H1 (cell line): ENCODE data around the gene FN3KRP. TPM values are rescaled to one million over a fixed set of nuclear protein-coding genes. Genes with fewer than 3 reads are reported as not detected.

Source experiments
- CTCF ChIA-PET: fragments of 300-600 bp; sonication (Branson Sonifier 250); formaldehyde crosslinking; loops from one replicate; lab custom pipeline; 2021; ENCODE audit not compliant: partially characterized antibody; lab: Charles Lee
- POLR2A ChIA-PET: fragments of 300-600 bp; sonication (Branson Sonifier 250); formaldehyde crosslinking; loops from one replicate; lab custom pipeline; 2021; ENCODE audit warnings: inconsistent platforms; ENCODE audit not compliant: partially characterized antibody; lab: Charles Lee
- DNase-seq, 2 experiments: peaks; one replicate each; pipeline versions ENCODE4 v3.0.0 to v3.0.0-alpha.2; 2010 to 2022; ENCODE audit warnings: low spot score in 2 of 2, low read depth in 1 of 2, mixed read lengths in 1 of 2
- FAIRE-seq: peaks from 2 replicates; lab custom pipeline; 2011; peaks lifted over from hg19 to GRCh38; lab: Jason Lieb, UNC
- H2AFZ ChIP-seq: 2 replicates; pipeline ENCODE4 v1.8.1; 2012; ENCODE audit warnings: low read length, inconsistent platforms
- H2AK5ac ChIP-seq: 2 replicates; pipeline ENCODE4 v1.6.1; 2013; ENCODE audit warnings: low read depth, low read length
- H2BK120ac ChIP-seq: replicated peaks from 2 replicates; pipeline ENCODE3; 2013; ENCODE audit warnings: low read depth, low read length, inconsistent platforms
- H2BK12ac ChIP-seq: 2 replicates; pipeline ENCODE4 v1.6.1; 2013; ENCODE audit warnings: low read depth, low read length
- H2BK15ac ChIP-seq: 2 replicates; pipeline ENCODE4 v1.6.1; 2013; ENCODE audit warnings: low read length
- H2BK20ac ChIP-seq: 2 replicates; pipeline ENCODE4 v1.6.1; 2013; ENCODE audit warnings: low read length
- H2BK5ac ChIP-seq: 2 replicates; pipeline ENCODE4 v1.6.1; 2013; ENCODE audit warnings: low read depth, low read length
- H3K14ac ChIP-seq: 2 replicates; pipeline ENCODE4 v1.6.1; 2013; ENCODE audit warnings: inconsistent platforms; ENCODE audit not compliant: insufficient read length
- H3K18ac ChIP-seq: 2 replicates; pipeline ENCODE4 v1.6.1; 2013; ENCODE audit warnings: low read length; ENCODE audit errors: extremely low read depth
- H3K23ac ChIP-seq: 2 replicates; pipeline ENCODE4 v1.6.1; 2013; ENCODE audit warnings: inconsistent platforms; ENCODE audit not compliant: insufficient read length
- H3K23me2 ChIP-seq: 2 replicates; pipeline ENCODE4 v1.6.1; 2013; ENCODE audit warnings: low read depth, low read length
- H3K27ac ChIP-seq: 2 replicates; pipeline ENCODE4 v1.6.1; 2011; ENCODE audit warnings: low read depth, low read length, inconsistent platforms
- H3K27me3 ChIP-seq, 4 experiments: replicated peaks in 1 of 4; 1 replicate in 1 of 4; 2 replicates in 3 of 4; pipeline versions ENCODE4 v1.6.1 to v1.8.1; 2011 to 2013; ENCODE audit warnings: low read length in 3 of 4, mild to moderate bottlenecking in 3 of 4, inconsistent platforms in 2 of 4, mixed read lengths in 2 of 4, moderate library complexity in 1 of 4; ENCODE audit not compliant: control insufficient read depth in 3 of 4, insufficient read depth in 3 of 4; ENCODE audit errors: extremely low read depth in 1 of 4
- H3K36me3 ChIP-seq, 4 experiments: 2 replicates each; pipeline versions ENCODE4 v1.6.1 to v1.8.1; 2011 to 2013; ENCODE audit warnings: mild to moderate bottlenecking in 4 of 4, low read length in 3 of 4, moderate library complexity in 2 of 4, control low read depth in 1 of 4, inconsistent platforms in 1 of 4; ENCODE audit not compliant: insufficient read depth in 4 of 4, control insufficient read depth in 2 of 4
- H3K4ac ChIP-seq: replicated peaks from 2 replicates; pipeline ENCODE3; 2013; ENCODE audit warnings: low read length, low read depth, mixed read lengths, inconsistent platforms; ENCODE audit not compliant: insufficient read length
- H3K4me1 ChIP-seq, 4 experiments: replicated peaks in 1 of 4; 1 replicate in 1 of 4; 2 replicates in 3 of 4; pipeline versions ENCODE4 v1.6.1 to v1.8.1; 2011 to 2013; ENCODE audit warnings: low read length in 3 of 4, inconsistent platforms in 2 of 4, mixed read lengths in 1 of 4; ENCODE audit not compliant: insufficient read depth in 4 of 4, control insufficient read depth in 3 of 4
- H3K4me2 ChIP-seq, 2 experiments: 2 replicates each; pipeline versions ENCODE4 v1.6.1 to v1.8.1; 2011 to 2013; ENCODE audit warnings: low read depth in 2 of 2, low read length in 2 of 2, control low read depth in 1 of 2, inconsistent platforms in 1 of 2, mild to moderate bottlenecking in 1 of 2; ENCODE audit not compliant: insufficient read depth in 1 of 2
- H3K4me3 ChIP-seq, 4 experiments: fragments of 200-600, 300-600 bp in 1 of 4; sonication (generic), shearing (Covaris generic), sonication (Bioruptor Twin) in 1 of 4; 2 replicates each; pipeline versions ENCODE4 v1.5.1 to v1.8.1; 2011 to 2016; ENCODE audit warnings: low read length in 4 of 4, low read depth in 3 of 4, control low read depth in 2 of 4, inconsistent platforms in 2 of 4, mild to moderate bottlenecking in 2 of 4, mixed read lengths in 1 of 4, moderate library complexity in 1 of 4; ENCODE audit not compliant: insufficient read depth in 2 of 4; ENCODE audit errors: extremely low read depth in 1 of 4
- H3K56ac ChIP-seq: replicated peaks from 2 replicates; pipeline ENCODE3; 2013; ENCODE audit warnings: low read depth, mild to moderate bottlenecking, mixed read lengths, low read length, inconsistent platforms; ENCODE audit not compliant: insufficient read length
- H3K79me1 ChIP-seq: 2 replicates; pipeline ENCODE4 v1.6.1; 2013; ENCODE audit warnings: low read depth, low read length, control low read depth
- H3K79me2 ChIP-seq, 2 experiments: 2 replicates each; pipeline versions ENCODE4 v1.6.1 to v1.8.1; 2012 to 2013; ENCODE audit warnings: low read length in 2 of 2, mild to moderate bottlenecking in 2 of 2, inconsistent platforms in 1 of 2; ENCODE audit not compliant: insufficient read depth in 2 of 2, control insufficient read depth in 1 of 2
- H3K9ac ChIP-seq, 4 experiments: replicated peaks in 1 of 4; 1 replicate in 1 of 4; 2 replicates in 3 of 4; pipeline versions ENCODE4 v1.6.1 to v1.8.1; 2011 to 2013; ENCODE audit warnings: low read depth in 3 of 4, low read length in 3 of 4, control low read depth in 2 of 4, mild to moderate bottlenecking in 2 of 4, moderate library complexity in 2 of 4, inconsistent platforms in 1 of 4; ENCODE audit errors: extremely low read depth in 1 of 4
- H3K9me3 ChIP-seq, 2 experiments: 2 replicates each; pipeline versions ENCODE4 v1.6.1 to v1.8.1; 2012 to 2013; ENCODE audit warnings: mild to moderate bottlenecking in 2 of 2, moderate library complexity in 2 of 2, control low read depth in 1 of 2, inconsistent platforms in 1 of 2, low read depth in 1 of 2, low read length in 1 of 2, mixed read lengths in 1 of 2; ENCODE audit not compliant: insufficient read depth in 2 of 2
- H4K20me1 ChIP-seq, 2 experiments: replicated peaks in 1 of 2; 2 replicates each; pipeline versions ENCODE3 to v1.8.1; 2011 to 2013; ENCODE audit warnings: inconsistent platforms in 2 of 2, low read length in 2 of 2, mild to moderate bottlenecking in 1 of 2; ENCODE audit not compliant: insufficient read depth in 2 of 2, control insufficient read depth in 1 of 2
- H4K5ac ChIP-seq: 2 replicates; pipeline ENCODE4 v1.6.1; 2013; ENCODE audit warnings: low read length, low read depth, mixed read lengths, inconsistent platforms; ENCODE audit not compliant: insufficient read length
- H4K8ac ChIP-seq: 2 replicates; pipeline ENCODE4 v1.8.0; 2013; ENCODE audit warnings: mild to moderate bottlenecking, moderate library complexity, low read length, inconsistent platforms; ENCODE audit not compliant: insufficient read depth; ENCODE audit errors: extremely low read depth
- H4K91ac ChIP-seq: replicated peaks from 2 replicates; pipeline ENCODE3; 2013; ENCODE audit warnings: low read length, mixed read lengths, inconsistent platforms; ENCODE audit not compliant: insufficient read length
- CEBPB ChIP-seq: IDR thresholded peaks from 2 replicates; pipeline ENCODE4 v1.6.1; 2012; ENCODE audit warnings: low read depth, low read length
- CHD2 ChIP-seq: IDR thresholded peaks from 2 replicates; pipeline ENCODE4 v1.6.1; 2012; ENCODE audit warnings: low read length, improper control_type of control experiment
- EP300 ChIP-seq, 2 experiments: IDR thresholded peaks; 1 replicate in 1 of 2; 2 replicates in 1 of 2; pipeline ENCODE4 v1.6.1; 2011 to 2012; ENCODE audit warnings: low read depth in 2 of 2, low read length in 2 of 2, mild to moderate bottlenecking in 2 of 2, borderline replicate concordance in 1 of 2, inconsistent platforms in 1 of 2, moderate library complexity in 1 of 2
- HDAC2 ChIP-seq, 2 experiments: fragments of 300-600 bp in 1 of 2; sonication (generic) in 1 of 2; IDR thresholded peaks; 2 replicates each; pipeline ENCODE4 v1.6.1; 2011 to 2012; ENCODE audit warnings: low read depth in 2 of 2, low read length in 2 of 2, mild to moderate bottlenecking in 2 of 2, moderate library complexity in 2 of 2, borderline replicate concordance in 1 of 2, inconsistent platforms in 1 of 2
- KDM4A ChIP-seq: IDR thresholded peaks from one replicate; pipeline ENCODE4 v1.7.1; 2012; ENCODE audit warnings: low read depth, mild to moderate bottlenecking, moderate library complexity, low read length, inconsistent platforms; ENCODE audit not compliant: severe bottlenecking
- MAX ChIP-seq: IDR thresholded peaks from 2 replicates; pipeline ENCODE4 v1.6.1; 2012; ENCODE audit warnings: inconsistent platforms
- SIRT6 ChIP-seq: IDR thresholded peaks from one replicate; pipeline ENCODE4 v1.7.1; 2012; ENCODE audit warnings: low read length, inconsistent platforms
- TAF7 ChIP-seq: optimal IDR thresholded peaks from 2 replicates; pipeline ENCODE3; 2011; ENCODE audit warnings: low read depth, mild to moderate bottlenecking, inconsistent platforms, low read length, moderate library complexity, borderline replicate concordance
- USF2 ChIP-seq: IDR thresholded peaks from 2 replicates; pipeline ENCODE4 v1.6.1; 2011; ENCODE audit warnings: low read length, improper control_type of control experiment
- WGBS, 2 experiments: shearing (Covaris generic) in 1 of 2; methylation state at CpG; one replicate each; pipeline versions ENCODE4 v1.1.6 to v1.1.7; 2013 to 2015; ENCODE audit warnings: low lambda C conversion rate in 2 of 2, mixed read lengths in 2 of 2, inconsistent platforms in 1 of 2, low coverage in 1 of 2, missing lambda C conversion rate in 1 of 2; ENCODE audit not compliant: insufficient replicate concordance in 2 of 2, insufficient coverage in 1 of 2, insufficient read length in 1 of 2; ENCODE audit errors: extremely low coverage in 1 of 2, missing lambda C conversion rate in 1 of 2; 5-methylcytosine and 5-hydroxymethylcytosine counted together
- polyA plus RNA-seq, 7 experiments: library from polyadenylated mRNA; depleted of rRNA in 3 of 7; stranded (reverse) in 5 of 7; unstranded in 2 of 7; fragments of >200 nt in 5 of 7; fragments of 200-250 nt in 2 of 7; gene quantifications; 1 replicate in 5 of 7; 2 replicates in 1 of 7; 4 replicates in 1 of 7; pipeline versions ENCODE4 v1.2.1 to v1.2.3, GENCODE V29; 2011 to 2013; ENCODE audit warnings: missing spikeins in 2 of 7, mixed read lengths in 2 of 7
- total RNA-seq: library from RNA; stranded (reverse); fragmentation: NEBNext Ultra II Directional; extraction: Animal tissue kit (Norgen Biotek cat#: 25700); gene quantifications from 2 replicates; pipeline ENCODE4 v1.2.1, GENCODE V29; 2021

FN3KRP gene
- total and polyA plus RNA-seq, 2 of the 8 experiments (the other 6 are each of a cell fraction or from before 2014, with no cell fraction given) = 18.1 to 21.4 TPM

- Histone ChIP-seq H2BK12ac (no peak overlapping the region), H3K4me3 (peak overlapping the region; percentile 24 to 66 (median 28); a peak in 7 of 8 replicates), H3K4ac (no peak overlapping the region), H4K91ac (no peak overlapping the region), H3K79me2 (no peaks in the 10 kb centered on the region), H2BK15ac (no peak overlapping the region), H2AK5ac (no peak overlapping the region), H3K4me1 (peaks cover 0 to 11% (median 6%) of the 10 kb centered on the region in 4 experiments; a peak in 4 of 7 replicates), H3K36me3 (no peaks in the 10 kb centered on the region; a peak in 1 of 8 replicates), H3K27me3 (peaks cover 16 to 34% (median 24%) of the 10 kb centered on the region in 4 experiments), H3K23ac (no peak overlapping the region), H3K23me2 (peaks cover 8% of the 10 kb centered on the region; the same call in 1 of the 2 replicates), H2AFZ (no peak overlapping the region), H4K20me1 (peaks cover 0 to 9% of the 10 kb centered on the region in 2 experiments), H3K9me3 (no peaks in the 10 kb centered on the region), H3K14ac (no peak overlapping the region), H2BK120ac (no peak overlapping the region), H3K4me2 (peak overlapping the region; percentile 71 to 83), H2BK5ac (no peak overlapping the region), H2BK20ac (no peak overlapping the region), H3K56ac (no peak overlapping the region), H3K18ac (no peak overlapping the region), H4K5ac (no peak overlapping the region), H3K27ac (no peak overlapping the region), H3K79me1 (no peaks in the 10 kb centered on the region), H4K8ac (no peak overlapping the region; the same call in 1 of the 2 replicates), H3K9ac (no peak overlapping the region)
- ChIA-PET POLR2A (interaction anchor here (1.0 to 1.3 kb wide), 3 partner anchors 12 to 57 kb away, joined by 3 to 5 read pairs (median 4); partner anchors contain the start of gene FN3KRP), CTCF (interaction anchor here (1.0 kb wide), 1 partner anchor 9 kb away, joined by 4 read pairs; no protein-coding TSS in a partner anchor)
- no peak for FAIRE-seq
- no peak for DNase-seq
- WGBS, 2 experiments = 13% methylated on average over 5 of the region's 32 CpGs; no CpG with 5 or more reads in 1 of the 2 experiments
- TF ChIP-seq KDM4A (peak; percentile 69), EP300 (IDR thresholded peaks at IDR 0.05; ENCODE audit: borderline replicate concordance in 1 of 2, low read depth in 2 of 2, low read length in 2 of 2) (no peak), CHD2 (no peak), MAX (no peak), CEBPB (no peak), SIRT6 (no peak), USF2 (no peak), TAF7 (no peak), HDAC2 (IDR thresholded peaks at IDR 0.05; ENCODE audit: borderline replicate concordance in 1 of 2, low read depth in 2 of 2, low read length in 2 of 2) (no peak)
Measured at GRCh38 chr17:82697808-82698064, 18.8 kb upstream of the FN3KRP start.
